GM21786 (cell line): ENCODE measurements around the gene GRB2.
"Not testable (repeated sequence)": the region's sequence is repeated elsewhere in the genome, so short reads cannot be mapped to it uniquely, and the experiment has no call there.

Experiments
- ATAC-seq: cut with Tn5 transposase; IDR thresholded peaks from one replicate; pipeline ENCODE4 v1.9.1; 2021; ENCODE audit not compliant: unreplicated experiment

Gene GRB2

DNA sequence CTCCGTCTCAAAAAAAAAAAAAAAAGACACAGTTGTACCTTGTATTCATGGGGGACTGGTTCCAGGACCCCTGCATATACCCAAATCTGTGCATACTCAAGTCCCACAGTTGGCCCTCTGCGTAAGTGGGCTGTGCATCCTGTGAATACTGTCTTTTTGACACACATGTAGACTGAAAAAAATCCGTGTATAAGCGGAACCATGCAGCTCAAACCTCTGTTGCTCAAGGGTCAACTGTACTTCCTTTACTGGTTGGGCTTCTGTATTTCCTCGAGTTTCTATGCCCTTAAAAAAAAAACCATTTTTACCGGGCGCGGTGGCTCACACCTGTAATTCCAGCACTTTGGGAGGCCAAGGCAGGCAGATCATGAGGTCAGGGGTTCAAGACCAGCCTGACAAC, 52.3 kb downstream of the GRB2 start:
- ATAC-seq: no peak

- no peak for ATAC-seq
These were observed 53.4 kb downstream of the GRB2 start for GRCh38 chr17:75352079-75352569.

DNA sequence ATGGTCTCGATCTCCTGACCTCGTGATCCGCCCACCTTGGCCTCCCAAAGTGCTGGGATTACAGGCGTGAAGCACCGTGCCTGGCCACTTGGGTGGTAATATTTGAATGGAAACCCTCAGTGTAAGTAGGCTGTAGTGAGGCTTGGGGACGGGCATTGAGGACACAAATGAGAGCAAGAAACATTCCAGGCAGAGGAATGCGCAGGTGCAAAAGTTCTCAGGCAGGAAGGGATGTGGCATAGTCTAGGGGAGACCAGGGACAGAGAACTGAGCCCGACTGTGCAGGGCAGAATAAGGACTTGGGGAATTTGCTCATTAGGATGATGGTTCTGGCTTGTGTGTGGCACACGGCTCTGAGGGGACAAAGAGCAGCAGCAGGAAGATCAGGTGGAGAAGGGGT, 54.8 kb downstream of the GRB2 start:
- ATAC-seq: no peak

DNA sequence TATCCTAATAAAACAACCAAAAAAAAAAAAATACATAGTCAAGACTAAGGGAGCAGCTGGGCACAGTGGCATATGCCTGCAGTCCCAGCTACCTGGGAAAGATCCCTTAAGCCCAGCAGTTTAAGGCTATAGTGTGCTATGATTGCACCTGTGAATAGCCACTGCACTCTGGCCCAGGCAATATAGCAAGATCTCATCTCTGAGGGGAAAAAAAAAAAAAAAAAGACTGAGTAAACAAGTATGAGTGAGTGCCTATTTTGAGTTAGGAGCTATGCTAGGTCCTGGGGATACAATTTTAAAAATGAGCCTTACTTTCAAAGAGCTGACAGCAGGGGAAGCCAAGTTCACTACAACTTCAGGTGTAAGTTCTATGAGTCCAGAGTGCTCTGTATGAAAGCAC, 55.4 kb downstream of the GRB2 start:
- no peak for ATAC-seq

DNA sequence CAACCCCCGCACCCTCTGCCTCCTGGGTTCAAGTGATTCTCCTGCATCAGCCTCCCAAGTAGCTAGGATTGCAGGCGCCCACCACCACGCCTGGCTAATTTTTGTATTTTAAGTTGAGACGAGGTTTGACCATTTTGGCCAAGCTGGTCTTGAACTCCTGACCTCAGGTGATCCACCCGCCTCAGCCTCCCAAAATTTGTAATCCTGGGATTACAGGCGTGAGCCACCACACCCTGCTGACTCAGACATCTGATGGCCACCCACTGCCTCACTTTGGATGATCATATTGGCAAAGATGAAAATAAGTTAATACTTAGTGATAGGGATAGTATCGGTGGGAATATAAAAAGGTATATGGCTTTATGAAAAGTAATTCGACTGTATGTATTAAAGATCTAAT, 55.9 kb downstream of the GRB2 start:
- no peak for ATAC-seq

DNA sequence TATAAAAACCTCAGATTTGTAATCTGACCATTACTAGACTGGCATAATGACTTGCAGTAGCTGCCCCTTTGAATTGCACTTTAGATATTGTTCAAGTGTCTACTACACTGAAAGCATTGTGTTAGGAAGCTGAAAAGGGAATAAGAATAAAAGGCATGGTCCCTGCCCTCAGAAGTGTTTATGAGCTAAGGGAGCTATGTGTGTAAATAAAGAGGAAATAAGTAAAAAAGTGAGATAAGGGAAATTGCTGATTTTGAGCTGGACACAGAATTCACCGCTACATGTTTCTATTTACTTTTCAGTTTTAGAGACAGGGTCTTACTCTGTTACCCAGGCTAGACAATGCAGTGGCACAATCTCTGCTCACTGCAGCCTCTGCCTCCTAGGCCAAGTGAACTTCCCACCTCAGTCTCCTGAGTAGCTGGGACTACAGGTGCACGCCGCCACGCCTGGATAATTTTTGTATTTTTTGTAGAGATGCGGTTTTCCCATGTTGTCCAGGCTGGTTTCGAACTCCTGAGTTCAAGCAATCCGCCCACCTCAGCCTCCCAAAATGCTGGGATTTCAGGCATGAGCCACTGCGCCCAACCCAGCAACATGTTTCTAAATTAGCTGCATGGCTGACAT, 57.0 kb downstream of the GRB2 start:
- ATAC-seq: no peak

- ATAC-seq: no peak
These were observed 58.6 kb downstream of the GRB2 start for GRCh38 chr17:75346906-75347305.

DNA sequence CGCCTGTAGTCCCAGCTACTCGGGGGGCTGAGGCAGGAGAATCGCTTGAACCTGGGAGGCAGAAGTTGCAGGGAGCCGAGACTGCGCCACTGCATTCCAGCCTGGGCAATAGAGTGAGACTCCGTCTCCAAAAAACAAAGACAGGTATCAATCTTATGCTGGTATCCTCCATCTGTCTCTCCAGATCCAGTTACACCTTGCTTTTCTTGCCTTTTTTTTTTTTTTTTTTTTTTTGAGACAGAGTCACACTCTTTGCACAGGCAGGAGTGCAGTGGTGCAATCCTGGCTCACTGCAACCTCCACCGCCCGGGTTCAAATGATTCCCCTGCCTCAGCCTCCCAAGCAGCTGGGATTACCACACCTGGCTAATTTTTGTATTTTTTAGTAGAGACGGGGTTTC, 59.1 kb downstream of the GRB2 start:
- not testable (repeated sequence) for ATAC-seq

- peak; percentile 46 for ATAC-seq
These were observed 59.8 kb downstream of the GRB2 start for GRCh38 chr17:75345514-75346167.

- no peak for ATAC-seq
These were observed 60.8 kb downstream of the GRB2 start for GRCh38 chr17:75344666-75345065.

GRCh38 chr17:75342996-75343395, 62.5 kb downstream of the GRB2 start:
- ATAC-seq: no peak

DNA sequence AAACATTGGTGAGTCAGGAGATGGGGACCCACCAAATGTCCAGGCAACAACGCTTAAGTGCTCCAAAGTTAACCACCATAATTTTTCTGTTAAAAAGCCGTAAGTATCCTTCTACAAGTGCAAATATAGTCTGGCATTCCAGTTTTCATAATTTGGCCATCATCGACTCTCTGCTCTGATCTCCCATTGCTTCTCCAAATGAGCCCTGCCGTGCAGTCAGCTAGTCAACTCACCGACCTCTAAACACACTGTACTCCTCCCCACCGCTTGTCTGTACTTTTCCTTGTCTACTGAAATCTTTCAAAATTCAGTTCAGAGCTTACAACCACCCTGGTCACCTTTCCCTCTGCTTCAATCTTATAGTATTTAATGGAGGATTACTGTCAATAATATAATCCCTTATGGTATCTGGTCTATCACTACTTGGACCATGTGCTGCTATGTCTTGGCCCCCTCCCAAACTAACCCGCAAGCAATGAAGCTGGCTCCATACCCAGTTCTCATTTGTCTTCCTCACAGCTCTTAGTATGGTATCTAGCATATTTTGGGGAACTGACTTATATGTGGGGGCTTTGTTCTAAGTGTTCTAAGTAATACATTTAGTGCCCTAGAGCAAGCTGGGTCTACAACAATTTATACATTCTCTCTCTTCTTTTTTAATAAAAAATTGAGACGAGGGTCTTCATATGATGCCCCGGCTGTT, 63.5 kb downstream of the GRB2 start:
- ATAC-seq: no peak

GRCh38 chr17:75340631-75341030, 64.8 kb downstream of the GRB2 start:
- ATAC-seq: no peak

GRCh38 chr17:75339971-75340370, 65.5 kb downstream of the GRB2 start:
- ATAC-seq: no peak

DNA sequence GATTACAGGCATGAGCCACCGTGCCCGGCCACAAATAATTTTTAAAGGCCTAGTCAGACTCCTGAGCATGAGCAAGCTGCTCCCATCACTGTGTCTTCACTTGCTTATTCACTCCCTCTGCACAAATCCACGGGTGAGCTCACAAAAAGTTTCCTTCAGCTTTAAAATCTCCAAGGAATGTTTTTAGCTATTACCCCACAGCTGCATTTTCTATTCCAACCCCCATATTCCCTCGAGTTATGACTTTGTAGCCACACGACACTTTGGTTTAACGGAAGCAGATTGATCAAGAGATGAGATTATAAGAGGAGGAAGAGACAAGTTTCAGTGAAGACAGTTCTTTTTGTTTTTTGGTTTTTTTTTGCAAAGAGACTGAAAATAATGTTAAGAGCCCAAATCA, 67.1 kb downstream of the GRB2 start:
- ATAC-seq: no peak

- no peak for ATAC-seq
These were observed 70.2 kb downstream of the GRB2 start for GRCh38 chr17:75335315-75335714.

- no peak for ATAC-seq
These were observed 70.8 kb downstream of the GRB2 start for GRCh38 chr17:75334723-75335122.

DNA sequence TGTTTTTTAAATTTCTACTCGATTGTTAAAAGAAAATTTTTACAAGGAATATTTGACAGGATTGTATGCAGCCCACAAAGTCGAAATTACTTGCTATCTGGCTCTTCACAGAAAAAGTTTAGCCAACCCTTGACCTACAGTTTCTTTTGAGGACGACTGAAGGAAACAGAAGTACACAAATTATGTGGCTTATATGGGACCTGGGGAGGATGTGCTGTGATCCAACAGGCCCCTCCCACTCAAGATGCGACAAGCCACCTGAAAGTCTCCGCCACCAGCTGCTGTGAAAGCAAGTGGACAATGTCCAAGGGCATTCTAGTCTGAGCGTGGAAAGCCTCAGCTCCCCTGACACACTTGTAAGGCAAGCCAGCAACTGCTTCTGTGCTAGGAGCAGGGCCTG, 73.8 kb downstream of the GRB2 start:
- ATAC-seq: no peak

DNA sequence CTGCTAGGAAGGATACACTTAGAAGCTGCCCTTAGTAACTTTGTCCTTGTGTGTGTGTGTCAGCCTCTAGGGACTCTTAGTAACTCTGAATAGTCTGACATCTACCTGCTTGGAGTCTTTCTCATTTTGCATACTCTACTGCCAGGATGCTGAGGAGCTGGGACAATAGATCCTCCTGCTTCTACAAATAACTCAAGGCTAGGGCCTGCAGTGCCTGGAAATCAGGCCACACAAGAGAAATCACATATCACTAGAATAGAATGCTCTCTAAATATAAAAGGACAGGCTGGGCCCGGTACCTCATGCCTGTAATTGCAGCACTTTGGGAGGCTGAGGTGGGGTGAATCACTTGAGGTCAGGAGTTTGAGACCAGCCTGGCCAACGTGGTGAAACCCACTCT, 77.7 kb downstream of the GRB2 start:
- ATAC-seq: no peak

- no peak for ATAC-seq
These were observed 79.1 kb downstream of the GRB2 start for GRCh38 chr17:75326226-75326848.

DNA sequence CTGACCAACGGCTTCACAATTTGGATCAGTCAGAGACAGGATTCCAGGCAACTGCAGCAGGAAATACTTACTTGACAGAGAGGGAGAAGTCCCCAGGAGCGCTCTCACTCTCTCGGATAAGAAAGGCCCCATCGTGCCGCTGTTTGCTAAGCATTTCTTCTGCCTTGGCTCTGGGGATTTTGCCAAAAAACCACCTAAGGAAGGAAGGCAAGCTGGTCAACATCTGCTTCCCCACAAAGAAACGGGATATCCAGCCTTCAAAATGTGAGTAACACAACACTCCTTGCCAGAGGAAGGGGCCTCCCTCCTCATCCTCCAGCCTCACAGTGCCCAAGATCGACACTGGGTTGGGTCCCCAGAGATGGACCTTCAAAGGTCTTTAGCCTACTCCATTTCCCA, 79.7 kb downstream of the GRB2 start:
- no peak for ATAC-seq

GRCh38 chr17:75325348-75325747, 80.1 kb downstream of the GRB2 start:
- no peak for ATAC-seq
